CD4-positive, alpha-beta T cell treated with Interleukin-10 for 1 hour (primary cell): ENCODE measurements around the gene BOK.
A peak's percentile ranks its signal among the peaks of the same experiment; 100 is the strongest.
"Not testable (repeated sequence)": the region's sequence is repeated elsewhere in the genome, so short reads cannot be mapped to it uniquely, and the experiment has no call there.

ENCODE experiments used
- DNase-seq: peaks from one replicate; pipeline ENCODE4 v3.0.0-alpha.2; 2020

BOK gene

GRCh38 chr2:241574911-241575623, 16.5 kb downstream of the BOK start:
- DNase-seq: no peak

GRCh38 chr2:241575624-241576292, 17.2 kb downstream of the BOK start:
- no peak for DNase-seq

- no peak for DNase-seq
These were observed 17.7 kb downstream of the BOK start for GRCh38 chr2:241576293-241576654.

- no peak for DNase-seq
These were observed 19.0 kb downstream of the BOK start for GRCh38 chr2:241577413-241578122.

GRCh38 chr2:241579281-241579680, 20.7 kb downstream of the BOK start:
- DNase-seq: no peak

- DNase-seq: no peak
These were observed 23.8 kb downstream of the BOK start for GRCh38 chr2:241582328-241582727.

- no peak for DNase-seq
These were observed 24.3 kb downstream of the BOK start for GRCh38 chr2:241582806-241583205.

GRCh38 chr2:241584436-241584835, 25.9 kb downstream of the BOK start:
- DNase-seq: no peak

- no peak for DNase-seq
These were observed 28.2 kb downstream of the BOK start for GRCh38 chr2:241586564-241587264.

- not testable (repeated sequence) for DNase-seq
These were observed 31.3 kb downstream of the BOK start for GRCh38 chr2:241589863-241590262.

- not testable (repeated sequence) for DNase-seq
These were observed 32.2 kb downstream of the BOK start for GRCh38 chr2:241590496-241591455.

GRCh38 chr2:241592126-241592845, 33.7 kb downstream of the BOK start:
- no peak for DNase-seq

GRCh38 chr2:241593271-241593670, 34.7 kb downstream of the BOK start:
- no peak for DNase-seq

- no peak for DNase-seq
These were observed 37.1 kb downstream of the BOK start for GRCh38 chr2:241595600-241596140.

- DNase-seq: no peak
These were observed 39.0 kb downstream of the BOK start for GRCh38 chr2:241597561-241597960.

- DNase-seq: no peak
These were observed 39.5 kb downstream of the BOK start for GRCh38 chr2:241598061-241598460.

- DNase-seq: peak; percentile 21
These were observed 39.9 kb downstream of the BOK start for GRCh38 chr2:241598487-241598886.

- DNase-seq: no peak
These were observed 41.1 kb downstream of the BOK start for GRCh38 chr2:241599615-241600014.

GRCh38 chr2:241601841-241602240, 43.3 kb downstream of the BOK start:
- DNase-seq: no peak

GRCh38 chr2:241602720-241603119, 44.2 kb downstream of the BOK start:
- no peak for DNase-seq

- no peak for DNase-seq
These were observed 45.1 kb downstream of the BOK start for GRCh38 chr2:241603686-241604085.
